Stimulated activated CD8-positive, alpha-beta memory T cell treated with anti-CD3 and anti-CD28 coated beads, Interleukin-7, amount 100 ng/mL, for 1 hour (primary cell): ENCODE data around the gene DGCR8.

Experiments
- DNase-seq, 2 donors: peaks; one replicate each; pipeline ENCODE4 v3.0.0-alpha.2; 2020; ENCODE audit warnings: low read depth in 2 of 2

The DGCR8 gene

GRCh38 chr22:20109411-20110358 is 29.6 kb downstream of the DGCR8 start:
- DNase-seq: no peak

GRCh38 chr22:20110359-20110985 is 30.4 kb downstream of the DGCR8 start:
- no peak for DNase-seq

- no peak for DNase-seq
Observed at GRCh38 chr22:20111045-20111688, 31.1 kb downstream of the DGCR8 start.

GRCh38 chr22:20111689-20112622 is 31.9 kb downstream of the DGCR8 start:
- DNase-seq: no peak

- no peak for DNase-seq
Observed at GRCh38 chr22:20112623-20113511, 32.8 kb downstream of the DGCR8 start.

GRCh38 chr22:20113551-20114310 is 33.7 kb downstream of the DGCR8 start:
- no peak for DNase-seq

- DNase-seq: no peak
Observed at GRCh38 chr22:20114506-20115475, 34.8 kb downstream of the DGCR8 start.

GRCh38 chr22:20115691-20116375 is 35.8 kb downstream of the DGCR8 start, which contains the start of gene RANBP1:
TSS of gene RANBP1 (plus strand) at chr22:20116104. CDS start at chr22:20116185, 81 bp downstream.
- no peak for DNase-seq

GRCh38 chr22:20116376-20116950 is 36.4 kb downstream of the DGCR8 start:
- no peak for DNase-seq

GRCh38 chr22:20116951-20117632 is 37.1 kb downstream of the DGCR8 start, which contains the start of gene TRMT2A:
TSS of gene TRMT2A (minus strand) at chr22:20117226. CDS start at chr22:20116906, 320 bp downstream.
- peak; percentile 90 to 94 for DNase-seq

GRCh38 chr22:20117633-20118299 is 37.7 kb downstream of the DGCR8 start:
- DNase-seq: no peak

GRCh38 chr22:20118300-20119020 is 38.4 kb downstream of the DGCR8 start:
- DNase-seq: no peak

- no peak for DNase-seq
Observed at GRCh38 chr22:20121856-20122415, 41.9 kb downstream of the DGCR8 start.

- no peak for DNase-seq
Observed at GRCh38 chr22:20123366-20124082, 43.5 kb downstream of the DGCR8 start.
